IMR-90 (cell line): ENCODE measurements around the gene H1-8. TPM values are rescaled to one million over a fixed set of nuclear protein-coding genes. Genes with fewer than 3 reads are reported as not detected.

Experiments
- ATAC-seq: fragments of 200-7000 bp; cut with Tn5 transposase; 2 replicates; pipeline ENCODE4 v1.9.1; 2020; ENCODE audit warnings: low read depth, mild to moderate bottlenecking, moderate library complexity
- BruUV-seq: library from RNA; stranded (reverse); fragments of 400-500 nt; replicated peaks from 2 replicates; lab custom pipeline; 2021; lab: Mats Ljungman, UMichigan
- CTCF ChIA-PET: fragments of 300-600 bp; formaldehyde crosslinking; extraction: SDS; loops from one replicate; lab custom pipeline; 2021; ENCODE audit warnings: antibody characterized with exemption; lab: Yijun Ruan, JAX
- POLR2A ChIA-PET: fragments of 300-600 bp; sonication (Branson Sonifier 250); formaldehyde crosslinking; loops from one replicate; lab custom pipeline; 2022; ENCODE audit warnings: antibody characterized with exemption; ENCODE audit not compliant: unreplicated experiment; lab: Charles Lee
- DNase-seq: peaks from one replicate; pipeline ENCODE4 v3.0.0; 2013
- H2AFZ ChIP-seq: replicated peaks from 2 replicates; pipeline ENCODE3; 2013; ENCODE audit warnings: low read length, mild to moderate bottlenecking; ENCODE audit not compliant: poor library complexity
- H2AK5ac ChIP-seq: 2 replicates; pipeline ENCODE4 v1.6.1; 2013; ENCODE audit warnings: low read depth, low read length, inconsistent platforms
- H2AK9ac ChIP-seq: replicated peaks from 2 replicates; pipeline ENCODE3; 2013; ENCODE audit warnings: mild to moderate bottlenecking, low read depth, low read length, moderate library complexity; ENCODE audit not compliant: poor library complexity
- H2BK120ac ChIP-seq: 2 replicates; pipeline ENCODE4 v1.6.1; 2013; ENCODE audit warnings: low read depth, low read length, inconsistent platforms
- H2BK15ac ChIP-seq: 3 replicates; pipeline ENCODE4 v1.6.1; 2013; ENCODE audit warnings: low read depth, low read length, inconsistent platforms
- H2BK20ac ChIP-seq: 2 replicates; pipeline ENCODE4 v1.6.1; 2013; ENCODE audit warnings: low read depth, mild to moderate bottlenecking, inconsistent platforms, low read length, moderate library complexity
- H2BK5ac ChIP-seq: 2 replicates; pipeline ENCODE4 v1.6.1; 2013; ENCODE audit warnings: mild to moderate bottlenecking, low read depth, low read length, inconsistent platforms; ENCODE audit not compliant: poor library complexity, severe bottlenecking
- H3K14ac ChIP-seq: replicated peaks from 2 replicates; pipeline ENCODE4 v1.6.1; 2013; ENCODE audit warnings: low read depth, low read length, inconsistent platforms
- H3K18ac ChIP-seq: 2 replicates; pipeline ENCODE4 v1.6.1; 2013; ENCODE audit warnings: low read depth, low read length, control low read depth
- H3K23ac ChIP-seq: 2 replicates; pipeline ENCODE4 v1.6.1; 2013; ENCODE audit warnings: low read depth, low read length, inconsistent platforms
- H3K27ac ChIP-seq: 2 replicates; pipeline ENCODE4 v1.5.1; 2013; ENCODE audit warnings: mild to moderate bottlenecking, control low read depth, low read length; ENCODE audit not compliant: insufficient read depth
- H3K27me3 ChIP-seq: 2 replicates; pipeline ENCODE4 v1.6.1; 2013; ENCODE audit warnings: low read length; ENCODE audit not compliant: control insufficient read depth, insufficient read depth
- H3K36me3 ChIP-seq: 2 replicates; pipeline ENCODE4 v1.6.1; 2013; ENCODE audit warnings: low read length, mixed read lengths; ENCODE audit not compliant: control insufficient read depth, insufficient read depth
- H3K4ac ChIP-seq: 2 replicates; pipeline ENCODE4 v1.6.1; 2013; ENCODE audit warnings: low read depth, low read length, inconsistent platforms
- H3K4me1 ChIP-seq: 2 replicates; pipeline ENCODE4 v1.6.1; 2013; ENCODE audit warnings: low read length, mixed read lengths; ENCODE audit not compliant: control insufficient read depth, insufficient read depth
- H3K4me2 ChIP-seq: 2 replicates; pipeline ENCODE4 v1.6.1; 2013; ENCODE audit warnings: low read depth, mild to moderate bottlenecking, control low read depth, low read length, moderate library complexity
- H3K4me3 ChIP-seq: 2 replicates; pipeline ENCODE4 v1.5.1; 2013; ENCODE audit warnings: low read depth, mild to moderate bottlenecking, control low read depth, low read length, moderate library complexity; ENCODE audit not compliant: insufficient read depth
- H3K56ac ChIP-seq: 2 replicates; pipeline ENCODE4 v1.6.1; 2013; ENCODE audit warnings: low read length, inconsistent platforms; ENCODE audit not compliant: insufficient read depth; ENCODE audit errors: extremely low read depth
- H3K79me1 ChIP-seq, 2 experiments: 2 replicates each; pipeline ENCODE4 v1.6.1; 2013; ENCODE audit warnings: low read length in 2 of 2, inconsistent platforms in 1 of 2, low read depth in 1 of 2
- H3K9ac ChIP-seq: 2 replicates; pipeline ENCODE4 v1.6.1; 2013; ENCODE audit warnings: low read depth, low read length, control low read depth
- H3K9me1 ChIP-seq: 2 replicates; pipeline ENCODE4 v1.6.1; 2013; ENCODE audit warnings: low read length, inconsistent platforms; ENCODE audit not compliant: insufficient read depth
- H3K9me3 ChIP-seq: 2 replicates; pipeline ENCODE4 v1.6.1; 2013; ENCODE audit warnings: low read length; ENCODE audit not compliant: control insufficient read depth, insufficient read depth
- H4K20me1 ChIP-seq: 2 replicates; pipeline ENCODE4 v1.6.1; 2013; ENCODE audit warnings: low read length, inconsistent platforms; ENCODE audit not compliant: insufficient read depth
- H4K5ac ChIP-seq: 2 replicates; pipeline ENCODE4 v1.6.1; 2013; ENCODE audit warnings: mild to moderate bottlenecking, low read depth, low read length, control low read depth
- H4K8ac ChIP-seq, 2 experiments: 2 replicates each; pipeline ENCODE4 v1.6.1; 2013; ENCODE audit warnings: low read depth in 2 of 2, low read length in 2 of 2, control low read depth in 1 of 2, inconsistent platforms in 1 of 2
- H4K91ac ChIP-seq: 2 replicates; pipeline ENCODE4 v1.6.1; 2013; ENCODE audit warnings: low read depth, low read length, inconsistent platforms; ENCODE audit not compliant: insufficient read depth
- BHLHE40 ChIP-seq: fragments of 150-350 bp; IDR thresholded peaks from 2 replicates; pipeline ENCODE4 v1.6.1; 2016; ENCODE audit warnings: mild to moderate bottlenecking, low read depth, low read length
- CEBPB ChIP-seq: IDR thresholded peaks from 2 replicates; pipeline ENCODE4 v1.6.1; 2012; ENCODE audit warnings: low read depth, low read length, improper control_type of control experiment
- CHD1 ChIP-seq: IDR thresholded peaks from 2 replicates; pipeline ENCODE4 v1.6.1; 2012; ENCODE audit warnings: low read depth, low read length, improper control_type of control experiment
- CTCF ChIP-seq: conservative IDR thresholded peaks from 2 replicates; pipeline ENCODE4 v1.5.1; 2012; ENCODE audit warnings: mild to moderate bottlenecking, low read depth, low read length, improper control_type of control experiment
- MAFK ChIP-seq: IDR thresholded peaks from 2 replicates; pipeline ENCODE4 v1.6.1; 2012; ENCODE audit warnings: low read depth, low read length, improper control_type of control experiment
- MAZ ChIP-seq: IDR thresholded peaks from 2 replicates; pipeline ENCODE4 v1.6.1; 2012; ENCODE audit warnings: low read depth, mild to moderate bottlenecking, low read length, improper control_type of control experiment, moderate library complexity, borderline replicate concordance
- POLR2A ChIP-seq: IDR thresholded peaks from 2 replicates; pipeline ENCODE4 v1.6.1; 2012; ENCODE audit warnings: mild to moderate bottlenecking, low read depth, low read length
- RAD21 ChIP-seq: IDR thresholded peaks from 2 replicates; pipeline ENCODE4 v1.6.1; 2012; ENCODE audit warnings: low read length, improper control_type of control experiment
- RCOR1 ChIP-seq: IDR thresholded peaks from 2 replicates; pipeline ENCODE4 v1.6.1; 2012; ENCODE audit warnings: mild to moderate bottlenecking, low read length, improper control_type of control experiment; ENCODE audit not compliant: insufficient replicate concordance
- RFX5 ChIP-seq: IDR thresholded peaks from 2 replicates; pipeline ENCODE4 v1.8.0; 2012; ENCODE audit warnings: low read depth, mild to moderate bottlenecking, low read length, moderate library complexity
- SMC3 ChIP-seq: fragments of 150-350 bp; IDR thresholded peaks from 2 replicates; pipeline ENCODE4 v1.6.1; 2016; ENCODE audit warnings: low read depth, mild to moderate bottlenecking, antibody characterized with exemption, low read length, moderate library complexity
- USF2 ChIP-seq: fragments of 150-350 bp; IDR thresholded peaks from 2 replicates; pipeline ENCODE4 v1.6.1; 2017; ENCODE audit warnings: mild to moderate bottlenecking, antibody characterized with exemption, low read length, low read depth
- WGBS, 2 experiments: methylation state at CpG; one replicate each; pipeline versions ENCODE4 v1.1.5 to v1.1.7; 2013; ENCODE audit warnings: missing lambda C conversion rate in 2 of 2; ENCODE audit not compliant: insufficient read length in 1 of 2; ENCODE audit errors: extremely low coverage in 2 of 2; 5-methylcytosine and 5-hydroxymethylcytosine counted together
- dilution Hi-C: fragments of 300-500 bp; cut with HindIII; formaldehyde crosslinking; loops from one replicate; pipeline ENCODE4 v1.14.3; 2018; ENCODE audit warnings: low sequenced_read_pairs; ENCODE audit not compliant: unreplicated experiment
- in situ Hi-C: fragments of 300-500 bp; cut with MboI; formaldehyde crosslinking; loops from 3 replicates; pipeline ENCODE4 v1.14.3; 2019; ENCODE audit warnings: low sequenced_read_pairs, inconsistent platforms, mixed read lengths
- intact Hi-C: fragments of 100-400 bp; cut with micrococcal nuclease; formaldehyde crosslinking; loops from 2 replicates; pipeline ENCODE4 v1.10.0; 2022
- polyA plus RNA-seq, 3 experiments: library from polyadenylated mRNA; depleted of rRNA; stranded (reverse); fragments of >200 nt; gene quantifications; 2 replicates each; pipeline ENCODE4 v1.2.3, GENCODE V29; 2012; ENCODE audit warnings: low replicate concordance in 1 of 3
- total RNA-seq: library from RNA; depleted of rRNA; stranded (reverse); fragments of >200 nt; gene quantifications from 2 replicates; pipeline ENCODE4 v1.2.3, GENCODE V29; 2012

H1-8 gene
- total and polyA plus RNA-seq, 2 of the 4 experiments (the other 2 are of a cell fraction), result not detected

DNA sequence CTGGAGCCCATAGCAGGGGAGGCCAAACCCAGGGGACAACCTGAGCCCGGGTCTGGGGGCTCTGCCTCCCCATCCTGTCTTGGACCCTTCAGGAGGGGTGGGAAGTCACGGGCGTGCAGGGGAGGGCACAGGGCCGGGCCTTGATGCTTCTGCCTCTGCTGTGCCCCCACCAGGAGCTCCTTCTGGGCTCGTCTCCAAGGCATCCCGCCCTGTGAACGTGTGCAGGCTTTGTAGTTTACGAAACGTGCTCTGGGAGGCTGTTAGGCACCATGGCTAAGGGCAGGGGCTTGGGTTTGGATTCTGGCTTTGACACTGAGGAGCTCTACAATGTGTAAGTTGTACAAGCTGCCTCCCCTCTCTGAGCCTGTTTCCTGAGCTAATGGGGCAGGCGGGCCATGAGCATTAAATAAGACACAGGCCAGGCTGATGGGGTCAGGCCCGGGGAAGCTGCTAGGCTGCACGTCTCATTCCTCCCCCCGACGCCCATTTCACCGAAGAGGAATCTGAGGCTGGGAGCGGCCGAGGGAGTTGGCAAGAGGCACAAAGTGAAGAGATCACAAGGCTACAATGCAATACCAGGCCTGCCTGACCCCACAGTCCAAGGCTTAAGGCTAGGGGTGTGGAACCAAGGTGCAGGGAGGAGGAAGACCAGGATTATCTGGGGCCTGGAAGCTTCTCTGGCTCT lies 43.9 kb downstream of the H1-8 start (continued):
- TF ChIP-seq RAD21, result no peak

DNA sequence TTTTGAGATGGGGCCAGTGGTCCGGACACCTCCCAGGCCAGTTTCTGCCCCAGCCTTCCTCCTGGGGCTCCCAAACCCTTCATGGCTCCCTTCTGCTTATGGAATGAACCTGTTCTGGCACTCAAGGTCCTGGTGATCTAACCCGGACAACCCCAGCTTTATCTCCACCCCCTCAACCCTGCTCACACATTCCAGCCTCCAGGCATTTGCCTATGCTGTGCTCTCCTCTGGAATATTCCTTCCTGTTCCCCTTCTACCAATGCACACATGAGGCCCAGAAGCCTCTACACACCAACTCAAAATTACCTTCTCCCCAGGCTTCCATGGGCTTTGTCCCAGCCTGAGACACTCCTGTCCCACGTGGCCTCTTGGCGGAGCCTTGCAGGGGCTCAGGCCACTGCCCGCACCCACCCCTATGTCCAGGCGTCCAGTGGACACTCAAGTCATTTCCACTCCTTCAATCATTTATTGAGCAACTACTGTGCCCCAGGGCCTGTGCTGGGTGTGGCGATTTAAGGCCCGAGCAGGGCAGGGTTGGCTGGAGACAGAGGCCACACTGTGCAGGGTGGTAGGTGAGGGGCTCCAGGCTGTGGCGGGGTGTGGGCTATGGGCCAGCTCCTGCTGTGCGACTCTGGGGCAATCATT lies 44.7 kb downstream of the H1-8 start:
- H3K79me1 ChIP-seq, result peaks cover 9 to 73% of the 10 kb centered on the region in 2 experiments
- no peaks in the 10 kb centered on the region for H3K27me3 ChIP-seq
- H3K9me1 ChIP-seq, result 0 out of 2 replicates have a peak, but pooled peaks cover 2% of the 10 kb centered on the region
- dilution Hi-C loops, result no loop called here
- no peak overlapping the region for H3K23ac ChIP-seq
- no peak overlapping the region for H4K5ac ChIP-seq
- H3K9ac ChIP-seq, result no peak overlapping the region
- H3K18ac ChIP-seq, result no peak overlapping the region
- H3K36me3 ChIP-seq, result peaks cover 18% of the 10 kb centered on the region
- H2BK120ac ChIP-seq, result no peak overlapping the region
- H3K4me1 ChIP-seq, result peaks cover 11% of the 10 kb centered on the region; the same call in 1 of the 2 replicates
- H3K9me3 ChIP-seq, result no peaks in the 10 kb centered on the region
- no peak overlapping the region for H3K56ac ChIP-seq
- no peak overlapping the region for H2BK15ac ChIP-seq
- H3K4me3 ChIP-seq, result no peak overlapping the region
- ChIA-PET POLR2A (no interaction called here), CTCF (no interaction called here)
- no peak overlapping the region for H2BK20ac ChIP-seq
- 83% methylated on average over 1 of the region's 10 CpGs; no CpG with 5 or more reads in 1 of the 2 experiments for WGBS, 2 experiments
- H2BK5ac ChIP-seq, result no peak overlapping the region
- peak overlapping the region; percentile 4; the same call in 1 of the 2 replicates for H2AK5ac ChIP-seq
- in situ Hi-C loops, result no loop called here
- DNase-seq, result no peak
- peak overlapping the region; percentile 79 for H2AK9ac ChIP-seq
- H3K14ac ChIP-seq, result no peak overlapping the region
- H3K27ac ChIP-seq, result no peak overlapping the region
- no peak overlapping the region for H3K4me2 ChIP-seq
- no TSS peak for BruUV-seq
- H4K20me1 ChIP-seq, result peaks cover 4% of the 10 kb centered on the region
- no peak overlapping the region for H2AFZ ChIP-seq
- no peak overlapping the region; the same call in 1 of the 2 replicates for H3K4ac ChIP-seq
- peak; percentile 53; the same call in 1 of the 2 replicates for ATAC-seq
- intact Hi-C loops, result no loop called here
- H4K8ac ChIP-seq, result 0 out of 4 replicates have a peak overlapping the region, but pooled peaks of 1 of the 2 experiments have one; percentile 47
- no peak overlapping the region for H4K91ac ChIP-seq
- TF ChIP-seq CTCF (no peak), USF2 (no peak), CHD1 (no peak), POLR2A (no peak), MAFK (no peak), RFX5 (no peak), CEBPB (no peak), MAZ (no peak), BHLHE40 (no peak), RCOR1 (no peak), SMC3 (no peak)
